Measurements from ENCODE around the gene TNS3. TPM values are rescaled to one million over a fixed set of nuclear protein-coding genes. Genes with fewer than 3 reads are reported as not detected.

TNS3 gene
- total RNA-seq, 1 donor from 2014 or later: 30.3 TPM

GRCh38 chr7:47356261-47356660 lies 225.7 kb downstream of the TNS3 start:
- Mint-ChIP-seq H3K4me3 (no peak overlapping the region), H3K27ac (no peak overlapping the region), H3K9me3 (no peaks in the 10 kb centered on the region), H3K36me3 (ENCODE audit: low read depth) (peaks cover 21% of the 10 kb centered on the region), H3K27me3 (no peaks in the 10 kb centered on the region), H3K4me1 (no peaks in the 10 kb centered on the region)
- CTCF ChIA-PET: no interaction called here
- DNase-seq: no peak
- ATAC-seq (ENCODE audit: low read depth): no peak
- intact Hi-C loops (cut with micrococcal nuclease): no loop called here
- no peak for TF ChIP-seq CTCF (IDR thresholded peaks at IDR 0.05)
- POLR2A ChIA-PET: no interaction called here

DNA sequence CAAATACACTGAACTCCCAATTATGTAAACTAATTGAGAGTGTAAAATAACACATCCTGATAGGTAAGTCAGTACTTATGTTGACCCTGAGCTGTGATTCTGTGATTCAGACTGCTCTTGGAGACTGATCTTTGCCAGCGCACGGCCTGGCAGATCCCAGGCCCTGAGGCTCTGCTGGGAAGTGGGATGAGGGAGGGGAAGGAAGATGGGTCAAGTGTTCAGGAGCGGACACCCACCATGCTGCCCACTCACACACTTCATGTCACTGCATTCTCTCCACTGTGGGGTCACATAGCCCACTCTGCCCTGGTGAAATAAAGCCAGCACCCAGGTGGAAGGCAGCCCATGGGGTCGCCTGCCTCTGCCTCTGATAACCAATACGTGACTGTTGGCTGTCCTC lies 226.2 kb downstream of the TNS3 start:
- no peak overlapping the region for H3K4me3 Mint-ChIP-seq
- H3K27ac Mint-ChIP-seq: no peak overlapping the region
- ChIA-PET CTCF (no interaction called here), POLR2A (no interaction called here)
- peaks cover 16% of the 10 kb centered on the region for H3K36me3 Mint-ChIP-seq (ENCODE audit: low read depth)
- H3K4me1 Mint-ChIP-seq: no peaks in the 10 kb centered on the region
- ATAC-seq (ENCODE audit: low read depth): no peak
- no peak for TF ChIP-seq CTCF (IDR thresholded peaks at IDR 0.05)
- no peak for DNase-seq
- no peaks in the 10 kb centered on the region for H3K27me3 Mint-ChIP-seq
- no peaks in the 10 kb centered on the region for H3K9me3 Mint-ChIP-seq
- intact Hi-C loops (cut with micrococcal nuclease): no loop called here

GRCh38 chr7:47354831-47355541 lies 226.9 kb downstream of the TNS3 start:
- no peaks in the 10 kb centered on the region for H3K4me1 Mint-ChIP-seq
- no peaks in the 10 kb centered on the region for H3K9me3 Mint-ChIP-seq
- no peak for DNase-seq
- ChIA-PET CTCF (no interaction called here), POLR2A (no interaction called here)
- H3K36me3 Mint-ChIP-seq (ENCODE audit: low read depth): peaks cover 15% of the 10 kb centered on the region
- H3K4me3 Mint-ChIP-seq: no peak overlapping the region
- TF ChIP-seq CTCF (IDR thresholded peaks at IDR 0.05): no peak
- ATAC-seq (ENCODE audit: low read depth): no peak
- intact Hi-C loops (cut with micrococcal nuclease): no loop called here
- no peak overlapping the region for H3K27ac Mint-ChIP-seq
- no peaks in the 10 kb centered on the region for H3K27me3 Mint-ChIP-seq

GRCh38 chr7:47354071-47354470 lies 227.8 kb downstream of the TNS3 start:
- ChIA-PET CTCF (no interaction called here), POLR2A (no interaction called here)

More at GRCh38 chr7:47354071-47354470, 227.8 kb downstream of the TNS3 start:
- intact Hi-C loops (cut with micrococcal nuclease): no loop called here
- ATAC-seq (ENCODE audit: low read depth) (no peak), DNase-seq (no peak)
- H3K36me3 Mint-ChIP-seq (ENCODE audit: low read depth): peaks cover 15% of the 10 kb centered on the region
- no peak overlapping the region for H3K4me3 Mint-ChIP-seq
- TF ChIP-seq CTCF (IDR thresholded peaks at IDR 0.05): no peak
- no peak overlapping the region for H3K27ac Mint-ChIP-seq
- no peaks in the 10 kb centered on the region for H3K27me3 Mint-ChIP-seq
- no peaks in the 10 kb centered on the region for H3K9me3 Mint-ChIP-seq
- H3K4me1 Mint-ChIP-seq: no peaks in the 10 kb centered on the region

Measured in activated B cell treated with CpG ODN at 0.5 μM for 24 hours (primary cell).